Neural progenitor cell (in vitro differentiated cells): Measurements from ENCODE around the gene FBXO22. TPM values are rescaled to one million over a fixed set of nuclear protein-coding genes. Genes with fewer than 3 reads are reported as not detected.

Experiments used
- DNase-seq: peaks from one replicate; pipeline ENCODE4 v3.0.0-alpha.2; 2016; ENCODE audit warnings: low spot score
- H2AFZ ChIP-seq: fragments of 200-600 bp; sonication (generic); replicated peaks from 2 replicates; pipeline ENCODE4 v1.6.1; 2016; ENCODE audit warnings: antibody characterized with exemption
- H3F3A ChIP-seq: fragments of 200-600 bp; sonication (generic); 2 replicates; pipeline ENCODE4 v1.6.1; 2016; ENCODE audit warnings: antibody characterized with exemption, low read depth
- H3K27ac ChIP-seq: fragments of 200-600 bp; sonication (generic); 2 replicates; pipeline ENCODE4 v1.5.1; 2016; ENCODE audit warnings: mild to moderate bottlenecking
- H3K27me3 ChIP-seq: fragments of 200-600 bp; sonication (generic); 2 replicates; pipeline ENCODE4 v1.6.1; 2016; ENCODE audit warnings: mild to moderate bottlenecking, moderate library complexity
- H3K36me3 ChIP-seq: fragments of 200-600 bp; sonication (generic); 2 replicates; pipeline ENCODE4 v1.5.1; 2016
- H3K4me1 ChIP-seq: fragments of 200-600 bp; sonication (generic); 2 replicates; pipeline ENCODE4 v1.6.1; 2016; ENCODE audit warnings: mixed run types
- H3K4me2 ChIP-seq: fragments of 200-600 bp; sonication (generic); 2 replicates; pipeline ENCODE4 v1.6.1; 2016
- H3K4me3 ChIP-seq: fragments of 200-600 bp; sonication (generic); 2 replicates; pipeline ENCODE4 v1.5.1; 2016
- H3K79me2 ChIP-seq: fragments of 200-600 bp; sonication (generic); 2 replicates; pipeline ENCODE4 v1.6.1; 2016; ENCODE audit warnings: low read depth
- H3K9ac ChIP-seq: fragments of 200-600 bp; sonication (generic); 2 replicates; pipeline ENCODE4 v1.6.1; 2016
- H3K9me3 ChIP-seq: fragments of 200-600 bp; sonication (generic); 2 replicates; pipeline ENCODE4 v1.5.1; 2016; ENCODE audit warnings: low read depth
- H4K20me1 ChIP-seq: fragments of 200-600 bp; sonication (generic); 2 replicates; pipeline ENCODE4 v1.6.1; 2016; ENCODE audit warnings: low read depth
- H3K27ac Mint-ChIP-seq: 3 replicates; pipeline ENCODE4 v1.8.0; 2021; ENCODE audit warnings: mixed read lengths
- H3K27me3 Mint-ChIP-seq: 2 replicates; pipeline ENCODE4 v1.8.0; 2022; ENCODE audit warnings: low read depth, mild to moderate bottlenecking, inconsistent platforms, moderate library complexity, mixed read lengths; ENCODE audit not compliant: insufficient read depth
- H3K36me3 Mint-ChIP-seq: 3 replicates; pipeline ENCODE4 v1.8.0; 2021; ENCODE audit warnings: mixed read lengths
- H3K4me1 Mint-ChIP-seq: 3 replicates; pipeline ENCODE4 v1.8.0; 2021; ENCODE audit warnings: mixed read lengths
- H3K4me3 Mint-ChIP-seq: 3 replicates; pipeline ENCODE4 v1.8.0; 2021; ENCODE audit warnings: mild to moderate bottlenecking, moderate library complexity, mixed read lengths
- H3K9me3 Mint-ChIP-seq: 3 replicates; pipeline ENCODE4 v1.8.0; 2020; ENCODE audit warnings: mixed read lengths
- CTCF ChIP-seq: fragments of 200-600 bp; sonication (generic); IDR thresholded peaks from 2 replicates; pipeline ENCODE4 v1.5.1; 2017; ENCODE audit warnings: antibody characterized with exemption, mild to moderate bottlenecking
- EZH2 ChIP-seq: fragments of 200-600 bp; sonication (generic); IDR thresholded peaks from 2 replicates; pipeline ENCODE4 v1.6.1; 2017; ENCODE audit warnings: antibody characterized with exemption, mild to moderate bottlenecking, moderate library complexity
- EZH2phosphoT487 ChIP-seq: fragments of 200-600 bp; sonication (generic); IDR thresholded peaks from 2 replicates; pipeline ENCODE4 v1.6.1; 2017; ENCODE audit warnings: antibody characterized with exemption
- total RNA-seq: library from RNA; depleted of rRNA; stranded (reverse); fragments of >200 nt; gene quantifications from 2 replicates; pipeline ENCODE4 v1.2.3, GENCODE V29; 2015; ENCODE audit warnings: low replicate concordance

Gene FBXO22
- total RNA-seq, 1 donor from 2014 or later, result 70.9 TPM

GRCh38 chr15:75947092-75947491, 43.4 kb downstream of the FBXO22 start:
- Histone ChIP-seq H3K79me2 (no peaks in the 10 kb centered on the region), H3F3A (peaks cover 8% of the 10 kb centered on the region), H3K4me1 (no peaks in the 10 kb centered on the region), H4K20me1 (no peaks in the 10 kb centered on the region), H3K9me3 (no peaks in the 10 kb centered on the region), H3K4me2 (no peak overlapping the region), H3K27ac (no peak overlapping the region), H3K9ac (no peak overlapping the region), H3K4me3 (no peak overlapping the region), H3K27me3 (no peaks in the 10 kb centered on the region), H2AFZ (no peak overlapping the region), H3K36me3 (no peaks in the 10 kb centered on the region)
- TF ChIP-seq CTCF (no peak), EZH2phosphoT487 (no peak), EZH2 (no peak)
- peaks cover 5% of the 10 kb centered on the region for H3K9me3 Mint-ChIP-seq
- no peaks in the 10 kb centered on the region for H3K36me3 Mint-ChIP-seq
- H3K4me3 Mint-ChIP-seq, result no peak overlapping the region
- H3K27ac Mint-ChIP-seq, result no peak overlapping the region
- no peaks in the 10 kb centered on the region for H3K4me1 Mint-ChIP-seq
- DNase-seq, result no peak
- no peaks in the 10 kb centered on the region for H3K27me3 Mint-ChIP-seq

- H3K27me3 ChIP-seq, result no peaks in the 10 kb centered on the region
- H3F3A ChIP-seq, result no peaks in the 10 kb centered on the region
- no peaks in the 10 kb centered on the region for H3K9me3 ChIP-seq
- H3K9ac ChIP-seq, result no peak overlapping the region
- H4K20me1 ChIP-seq, result no peaks in the 10 kb centered on the region
- no peaks in the 10 kb centered on the region for H3K36me3 Mint-ChIP-seq
- no peaks in the 10 kb centered on the region for H3K36me3 ChIP-seq
- H3K27me3 Mint-ChIP-seq, result no peaks in the 10 kb centered on the region
- no peak overlapping the region for H3K27ac Mint-ChIP-seq
- no peaks in the 10 kb centered on the region for H3K79me2 ChIP-seq
- no peak overlapping the region for H3K4me3 ChIP-seq
- no peak for DNase-seq
- peaks cover 5% of the 10 kb centered on the region for H3K9me3 Mint-ChIP-seq
- H3K4me1 Mint-ChIP-seq, result no peaks in the 10 kb centered on the region
- H3K4me1 ChIP-seq, result no peaks in the 10 kb centered on the region
- no peak overlapping the region for H3K27ac ChIP-seq
- H2AFZ ChIP-seq, result no peak overlapping the region
- H3K4me3 Mint-ChIP-seq, result no peak overlapping the region
- no peak overlapping the region for H3K4me2 ChIP-seq
- TF ChIP-seq EZH2phosphoT487, result no peak
- no peak for TF ChIP-seq CTCF
- no peak for TF ChIP-seq EZH2
Observed at GRCh38 chr15:75948761-75949296, 45.2 kb downstream of the FBXO22 start.

GRCh38 chr15:75952525-75952924, 48.8 kb downstream of the FBXO22 start:
- Mint-ChIP-seq H3K27me3 (no peaks in the 10 kb centered on the region), H3K27ac (no peak overlapping the region), H3K36me3 (no peaks in the 10 kb centered on the region), H3K9me3 (no peaks in the 10 kb centered on the region), H3K4me3 (no peak overlapping the region), H3K4me1 (no peaks in the 10 kb centered on the region)
- H3K4me1 ChIP-seq, result no peaks in the 10 kb centered on the region
- H3K9ac ChIP-seq, result no peak overlapping the region
- DNase-seq, result no peak
- no peaks in the 10 kb centered on the region for H3K27me3 ChIP-seq
- no peaks in the 10 kb centered on the region for H3K9me3 ChIP-seq
- H4K20me1 ChIP-seq, result no peaks in the 10 kb centered on the region
- no peaks in the 10 kb centered on the region for H3K79me2 ChIP-seq
- no peak overlapping the region for H3K4me3 ChIP-seq
- H3K27ac ChIP-seq, result no peak overlapping the region
- no peaks in the 10 kb centered on the region for H3F3A ChIP-seq
- H2AFZ ChIP-seq, result no peak overlapping the region
- TF ChIP-seq EZH2phosphoT487, result no peak
- no peak overlapping the region for H3K4me2 ChIP-seq
- H3K36me3 ChIP-seq, result no peaks in the 10 kb centered on the region

- Histone ChIP-seq H3K27me3 (no peaks in the 10 kb centered on the region), H2AFZ (no peak overlapping the region), H3F3A (no peaks in the 10 kb centered on the region), H3K27ac (no peak overlapping the region), H3K4me2 (no peak overlapping the region), H4K20me1 (no peaks in the 10 kb centered on the region), H3K4me3 (no peak overlapping the region), H3K4me1 (no peaks in the 10 kb centered on the region), H3K79me2 (no peaks in the 10 kb centered on the region), H3K9ac (no peak overlapping the region), H3K36me3 (no peaks in the 10 kb centered on the region), H3K9me3 (no peaks in the 10 kb centered on the region)
- no peak for TF ChIP-seq CTCF
- no peak for TF ChIP-seq EZH2
- no peak for TF ChIP-seq EZH2phosphoT487
- no peaks in the 10 kb centered on the region for H3K36me3 Mint-ChIP-seq
- H3K27me3 Mint-ChIP-seq, result no peaks in the 10 kb centered on the region
- DNase-seq, result no peak
- no peak overlapping the region for H3K4me3 Mint-ChIP-seq
- H3K9me3 Mint-ChIP-seq, result no peaks in the 10 kb centered on the region
- H3K27ac Mint-ChIP-seq, result no peak overlapping the region
- no peaks in the 10 kb centered on the region for H3K4me1 Mint-ChIP-seq
Observed at GRCh38 chr15:75955720-75956119, 52.0 kb downstream of the FBXO22 start.
